Adrenal gland (tissue), 12 donors: ENCODE data around the gene DBNDD1. TPM values are rescaled to one million over a fixed set of nuclear protein-coding genes. Genes with fewer than 3 reads are reported as not detected.

ENCODE experiments used
- DNase-seq, 7 donors: peaks; one replicate each; pipeline ENCODE4 v3.0.0-alpha.2; 2019 to 2020
- H3K27ac ChIP-seq, 5 donors: fragments of 200-600 bp; sonication (generic) in 4 of 5; 1 replicate in 3 of 5; 2 replicates in 2 of 5; pipeline versions ENCODE4 v1.5.1 to v1.8.0; 2016 to 2020; ENCODE audit warnings: mild to moderate bottlenecking in 1 of 5
- H3K27me3 ChIP-seq: fragments of 200-600 bp; 2 replicates; pipeline ENCODE4 v1.8.0; 2021
- H3K36me3 ChIP-seq, 2 donors: fragments of 200-600 bp; replicated peaks in 1 of 2; 1 replicate in 1 of 2; 2 replicates in 1 of 2; pipeline versions ENCODE4 v1.5.1 to v1.8.0; 2018 to 2022
- H3K4me1 ChIP-seq, 2 donors: fragments of 200-600 bp; replicated peaks in 1 of 2; 1 replicate in 1 of 2; 2 replicates in 1 of 2; pipeline versions ENCODE4 v1.5.1 to v1.8.0; 2018 to 2021
- H3K4me3 ChIP-seq, 4 donors: fragments of 200-600 bp; sonication (generic) in 3 of 4; one replicate each; pipeline ENCODE4 v1.5.1; 2016 to 2018
- H3K9me3 ChIP-seq, 3 donors: fragments of 200-600 bp; sonication (generic) in 1 of 3; replicated peaks in 1 of 3; 1 replicate in 2 of 3; 2 replicates in 1 of 3; pipeline versions ENCODE4 v1.5.1 to v1.8.0; 2016 to 2021
- POLR2A ChIP-seq, 2 donors: fragments of 450-650 bp; IDR thresholded peaks; one replicate each; pipeline ENCODE4 v1.6.1; 2017; ENCODE audit warnings: antibody characterized with exemption in 2 of 2, mild to moderate bottlenecking in 2 of 2, moderate library complexity in 1 of 2
- WGBS, 4 donors: extraction: QIAGEN DNeasy Blood & Tissue Kit in 2 of 4; methylation state at CpG; one replicate each; pipeline versions ENCODE4 v1.1.5 to v1.1.7; 2013 to 2017; 5-methylcytosine and 5-hydroxymethylcytosine counted together
- intact Hi-C, 2 donors: fragments of 100-400 bp; cut with DNase I; formaldehyde crosslinking; loops; one replicate each; pipeline versions ENCODE4 v1.14.1 to v1.15.0; 2022 to 2023
- polyA plus RNA-seq, 3 donors: library from polyadenylated mRNA; stranded (reverse); fragments of 200-250 nt in 2 of 3; fragments of 350-450 nt in 1 of 3; fragmentation: Illumina TruSeq in 1 of 3; extraction: RNeasy Lipid Tissue Mini Kit (QIAGEN cat#74804) in 1 of 3; gene quantifications; one replicate each; pipeline ENCODE4 v1.2.3, GENCODE V29; 2013 to 2014
- total RNA-seq, 9 donors: library from RNA; depleted of rRNA in 4 of 9; stranded (reverse); fragments of >200 nt in 4 of 9; fragments of 120-200 nt in 1 of 9; fragmentation: NEBNext Ultra II Directional in 1 of 9; extraction: Animal tissue kit (Norgen Biotek cat#: 25700) in 1 of 9; gene quantifications; one replicate each; pipeline versions ENCODE4 v1.1.0 to v1.2.4, GENCODE V29; 2013 to 2023
- TF ChIP-seq, protein P1 (sequence below), 6 experiments: fragments of 450-650 bp in 4 of 6; fragments of 200-600 bp in 2 of 6; sonication (generic) in 1 of 6; IDR thresholded peaks; 1 replicate in 5 of 6; 2 replicates in 1 of 6; pipeline versions ENCODE4 v1.5.1 to v1.8.0; 2016 to 2021; ENCODE audit warnings: antibody characterized with exemption in 6 of 6, mild to moderate bottlenecking in 2 of 6, moderate library complexity in 1 of 6
- donor health status: healthy with polysubstance abuse.
- donor health status: Bipolar disorder and iron deficiency.
- donor health status: DM: yes; HTN: yes; CAD: no.
- donor health status: DM: no; HTN: no; CAD: no.
- donor health status: DM: no; HTN: no; CAD: no.
- donor health status: DM: yes; HTN: yes; CAD: no.

The DBNDD1 gene
- total and polyA plus RNA-seq, 12 donors: 1.4 to 24.2 (median 7.0) TPM

DNA sequence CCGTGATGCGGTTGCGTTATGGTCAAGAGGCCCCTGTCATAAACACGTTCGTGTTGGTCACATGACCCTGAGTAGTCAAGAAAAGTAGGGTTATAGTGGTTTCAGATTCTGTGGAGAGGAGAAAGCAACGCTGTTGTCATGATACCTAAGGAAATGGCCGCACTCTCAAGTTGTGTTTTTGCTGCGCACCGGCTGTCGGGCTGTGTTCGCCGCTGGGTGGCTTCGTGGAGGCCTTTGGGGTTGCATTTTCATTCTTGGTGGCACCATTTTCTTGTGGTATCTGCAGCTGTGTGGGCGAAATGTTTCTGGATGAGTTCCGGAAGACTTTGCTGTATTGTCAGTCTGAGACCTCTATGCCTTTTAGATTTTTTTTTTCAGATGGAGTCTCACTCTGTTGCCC lies 35.7 kb downstream of the DBNDD1 start:
- Histone ChIP-seq H3K36me3 (peaks cover 0 to 80% of the 10 kb centered on the region in 2 donors), H3K27me3 (no peaks in the 10 kb centered on the region), H3K4me1 (no peaks in the 10 kb centered on the region), H3K27ac (no peak overlapping the region), H3K9me3 (no peaks in the 10 kb centered on the region), H3K4me3 (no peak overlapping the region)
- DNase-seq: no peak
- 85 to 95% (median 91%) methylated on average over 12 to 15 of the region's 15 CpGs for WGBS, 4 donors
- intact Hi-C loops: no loop called here
- TF ChIP-seq POLR2A (IDR thresholded peaks at IDR 0.05): no peak
- TF ChIP-seq, protein P1, sequence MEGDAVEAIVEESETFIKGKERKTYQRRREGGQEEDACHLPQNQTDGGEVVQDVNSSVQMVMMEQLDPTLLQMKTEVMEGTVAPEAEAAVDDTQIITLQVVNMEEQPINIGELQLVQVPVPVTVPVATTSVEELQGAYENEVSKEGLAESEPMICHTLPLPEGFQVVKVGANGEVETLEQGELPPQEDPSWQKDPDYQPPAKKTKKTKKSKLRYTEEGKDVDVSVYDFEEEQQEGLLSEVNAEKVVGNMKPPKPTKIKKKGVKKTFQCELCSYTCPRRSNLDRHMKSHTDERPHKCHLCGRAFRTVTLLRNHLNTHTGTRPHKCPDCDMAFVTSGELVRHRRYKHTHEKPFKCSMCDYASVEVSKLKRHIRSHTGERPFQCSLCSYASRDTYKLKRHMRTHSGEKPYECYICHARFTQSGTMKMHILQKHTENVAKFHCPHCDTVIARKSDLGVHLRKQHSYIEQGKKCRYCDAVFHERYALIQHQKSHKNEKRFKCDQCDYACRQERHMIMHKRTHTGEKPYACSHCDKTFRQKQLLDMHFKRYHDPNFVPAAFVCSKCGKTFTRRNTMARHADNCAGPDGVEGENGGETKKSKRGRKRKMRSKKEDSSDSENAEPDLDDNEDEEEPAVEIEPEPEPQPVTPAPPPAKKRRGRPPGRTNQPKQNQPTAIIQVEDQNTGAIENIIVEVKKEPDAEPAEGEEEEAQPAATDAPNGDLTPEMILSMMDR (IDR thresholded peaks at IDR 0.05): no peak

DNA sequence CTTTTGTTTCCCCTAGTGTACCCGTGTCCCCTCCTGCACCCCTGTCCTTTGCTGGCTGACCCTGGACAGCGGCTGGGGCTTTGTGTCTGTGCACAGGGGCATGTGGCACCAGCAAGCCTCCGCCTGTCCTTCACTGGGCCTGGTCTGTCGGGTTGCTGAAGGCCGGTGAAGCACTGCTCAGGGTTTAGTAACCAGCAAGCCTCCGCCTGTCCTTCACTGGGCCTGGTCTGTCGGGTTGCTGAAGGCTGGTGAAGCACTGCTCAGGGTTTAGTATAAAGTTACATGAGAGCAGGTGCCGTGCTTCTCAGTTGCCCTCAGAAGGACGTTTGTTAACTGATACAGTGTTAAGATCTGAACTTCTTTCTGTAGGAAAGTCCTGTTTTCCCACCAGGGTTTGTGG lies 36.9 kb downstream of the DBNDD1 start:
- 49 to 62% (median 58%) methylated on average over 3 to 9 of the region's 9 CpGs for WGBS, 4 donors
- Histone ChIP-seq H3K4me3 (no peak overlapping the region), H3K27me3 (no peaks in the 10 kb centered on the region), H3K36me3 (peaks cover 0 to 87% of the 10 kb centered on the region in 2 donors), H3K27ac (peak overlapping the region in 1 of 5 donors; percentile 62), H3K4me1 (no peaks in the 10 kb centered on the region), H3K9me3 (no peaks in the 10 kb centered on the region)
- intact Hi-C loops: no loop called here
- TF ChIP-seq, protein P1 (IDR thresholded peaks at IDR 0.05): no peak
- TF ChIP-seq POLR2A (IDR thresholded peaks at IDR 0.05): no peak
- peak in 3 of 7 donors; percentile 22 to 54 (median 53) for DNase-seq

DNA sequence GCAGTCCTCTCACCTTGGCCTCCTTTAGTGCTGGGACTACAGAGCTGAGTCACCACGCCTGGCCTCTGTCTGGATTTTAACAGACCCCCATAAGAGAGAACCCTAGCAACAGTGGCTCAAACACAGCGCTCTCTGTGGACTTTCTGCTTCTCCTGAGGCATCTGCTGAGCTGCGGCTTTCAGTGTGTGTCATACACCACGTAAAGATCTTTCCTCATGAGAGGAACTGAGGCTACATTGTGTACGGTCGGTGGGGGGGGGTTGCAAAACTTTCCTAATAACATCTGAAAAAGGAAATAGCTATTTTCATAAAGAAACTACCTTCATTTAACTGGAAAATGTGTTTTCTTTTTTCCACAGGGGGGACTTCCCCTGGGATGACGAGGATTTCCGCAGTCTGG lies 37.8 kb downstream of the DBNDD1 start:
- Histone ChIP-seq H3K4me1 (no peaks in the 10 kb centered on the region), H3K4me3 (no peak overlapping the region), H3K9me3 (no peaks in the 10 kb centered on the region), H3K36me3 (peaks cover 0 to 80% of the 10 kb centered on the region in 2 donors), H3K27ac (no peak overlapping the region), H3K27me3 (no peaks in the 10 kb centered on the region)
- DNase-seq: no peak
- TF ChIP-seq POLR2A (IDR thresholded peaks at IDR 0.05): no peak
- TF ChIP-seq, protein P1 (IDR thresholded peaks at IDR 0.05): no peak
- intact Hi-C loops: no loop called here
- 87 to 91% (median 88%) methylated on average over 8 of the region's 8 CpGs for WGBS, 4 donors

DNA sequence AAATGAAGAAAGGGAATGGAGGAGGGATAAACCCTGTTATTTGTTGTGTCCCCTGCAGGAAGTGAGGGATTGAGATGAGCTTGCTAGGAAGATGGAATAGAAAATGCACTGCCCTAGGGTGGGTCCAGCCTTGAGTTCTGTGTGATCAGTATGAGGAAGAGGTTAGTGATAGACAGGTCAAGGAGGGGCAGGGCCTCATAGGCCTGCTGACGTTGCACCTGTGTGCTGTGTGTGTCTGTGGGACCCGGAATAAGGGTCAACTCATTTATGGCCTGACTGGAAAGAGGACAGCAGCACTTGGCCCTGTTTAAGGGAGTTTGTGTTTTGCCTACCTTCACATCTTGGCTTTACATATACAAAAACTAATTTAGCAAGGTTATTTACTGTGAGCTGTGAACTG lies 44.4 kb downstream of the DBNDD1 start:
- intact Hi-C loops: no loop called here
- peaks cover 7 to 26% of the 10 kb centered on the region in 2 donors for H3K4me1 ChIP-seq
- H3K4me3 ChIP-seq: no peak overlapping the region

More for the DNA sequence above, 44.4 kb downstream of the DBNDD1 start:
- Histone ChIP-seq H3K27me3 (no peaks in the 10 kb centered on the region), H3K27ac (no peak overlapping the region), H3K36me3 (peaks cover 0 to 21% of the 10 kb centered on the region in 2 donors), H3K9me3 (no peaks in the 10 kb centered on the region)
- WGBS, 4 donors: 80 to 94% (median 93%) methylated on average over 2 of the region's 2 CpGs
- no peak for DNase-seq
- TF ChIP-seq, protein P1 (IDR thresholded peaks at IDR 0.05): no peak
- TF ChIP-seq POLR2A (IDR thresholded peaks at IDR 0.05): no peak
